OCI-M1 (cell line): ENCODE data around the gene SH3PXD2B.
A peak's percentile ranks its signal among the peaks of the same experiment; 100 is the strongest.
"Not testable (repeated sequence)": the region's sequence is repeated elsewhere in the genome, so short reads cannot be mapped to it uniquely, and the experiment has no call there.

Experiments
- DNase-seq: peaks from one replicate; lab custom pipeline; 2025; lab: John Stamatoyannopoulos, UW

SH3PXD2B gene

DNA sequence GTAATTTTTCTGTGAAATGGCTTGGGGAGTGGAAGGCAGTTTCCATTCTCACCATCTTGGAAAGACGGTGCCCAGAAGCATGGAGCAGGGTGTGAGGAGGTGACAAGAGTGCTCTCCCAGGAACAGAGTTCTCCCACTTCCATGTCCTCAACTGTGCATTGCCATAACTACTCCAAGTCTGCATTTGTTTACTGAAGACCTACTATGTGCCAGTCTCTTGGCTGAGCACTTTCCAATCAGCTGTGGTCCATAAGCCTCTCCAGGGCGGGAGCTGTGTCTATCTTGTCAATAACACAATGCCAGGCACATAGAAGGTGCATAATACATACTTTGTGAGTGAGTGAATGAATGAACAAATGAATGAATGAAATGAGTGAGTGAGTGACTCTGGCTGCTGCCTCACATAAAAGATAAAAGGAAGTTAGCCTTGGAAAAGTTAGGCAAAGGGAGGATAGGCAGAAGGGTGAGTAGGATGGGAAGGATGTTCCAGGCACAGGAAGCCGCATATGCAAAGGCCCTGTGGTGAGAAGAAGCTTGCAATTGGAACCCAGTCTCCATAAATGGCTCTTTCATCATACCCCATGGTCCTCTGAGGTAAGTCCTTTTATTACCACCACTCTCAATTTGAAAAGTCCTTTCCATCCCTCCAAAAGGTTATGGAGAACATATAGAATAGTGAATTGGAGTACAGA, 31.3 kb upstream of the SH3PXD2B start:
- no peak for DNase-seq

DNA sequence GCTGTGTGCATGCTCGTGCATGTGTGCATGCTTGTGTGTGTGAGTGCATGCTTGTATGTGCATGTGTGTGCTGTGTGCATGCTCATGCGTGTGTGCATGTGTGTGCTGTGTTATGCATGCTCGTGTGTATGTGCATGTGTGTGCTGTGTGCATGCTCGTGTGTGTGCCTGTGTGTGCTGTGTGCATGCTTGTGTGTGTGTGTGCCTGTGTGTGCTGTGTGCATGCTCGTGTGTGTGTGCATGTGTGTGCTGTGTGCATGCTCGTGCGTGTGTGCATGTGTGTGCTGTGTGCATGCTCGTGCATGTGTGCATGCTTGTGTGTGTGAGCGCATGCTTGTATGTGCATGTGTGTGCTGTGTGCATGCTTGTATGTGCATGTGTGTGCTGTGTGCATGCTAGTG, 30.3 kb upstream of the SH3PXD2B start:
- no peak for DNase-seq

- DNase-seq: no peak
These were observed 28.1 kb upstream of the SH3PXD2B start for GRCh38 chr5:172482156-172483020.

DNA sequence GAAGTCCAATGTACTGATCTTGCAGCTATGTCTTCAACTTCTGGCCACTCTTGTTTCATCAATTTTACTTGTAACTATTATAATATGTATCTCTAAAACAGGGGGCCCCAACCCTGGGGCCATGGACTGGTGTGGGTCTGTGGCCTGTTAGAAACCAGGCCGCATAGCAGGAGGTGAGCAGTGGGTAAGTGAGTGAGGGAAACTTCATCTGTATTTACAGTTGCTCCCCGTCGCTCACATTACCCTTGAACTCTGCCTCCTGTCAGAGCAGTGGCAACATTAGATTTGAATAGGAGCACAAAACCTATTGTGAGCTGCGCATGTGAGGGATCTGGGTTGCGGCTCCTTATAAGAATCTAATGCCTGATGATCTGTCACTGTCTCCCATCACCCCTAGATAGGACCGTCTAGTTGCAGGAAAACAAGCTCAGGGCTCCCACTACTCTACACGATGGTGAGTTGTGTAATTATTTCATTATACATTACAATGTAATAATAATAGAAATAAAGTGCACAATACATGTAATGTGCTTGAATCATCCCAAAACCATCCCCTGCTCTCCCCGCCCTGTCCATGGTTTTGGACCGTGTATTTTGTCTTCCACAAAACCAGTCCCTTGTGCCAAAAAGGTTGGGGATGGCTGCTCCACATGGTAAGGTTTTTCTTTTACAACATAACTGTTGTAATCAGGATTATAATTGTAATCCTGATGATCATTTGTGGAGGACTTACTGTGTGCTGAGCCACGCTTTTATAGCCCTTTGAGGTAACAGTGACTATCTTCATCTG, 26.9 kb upstream of the SH3PXD2B start:
- DNase-seq: no peak

DNA sequence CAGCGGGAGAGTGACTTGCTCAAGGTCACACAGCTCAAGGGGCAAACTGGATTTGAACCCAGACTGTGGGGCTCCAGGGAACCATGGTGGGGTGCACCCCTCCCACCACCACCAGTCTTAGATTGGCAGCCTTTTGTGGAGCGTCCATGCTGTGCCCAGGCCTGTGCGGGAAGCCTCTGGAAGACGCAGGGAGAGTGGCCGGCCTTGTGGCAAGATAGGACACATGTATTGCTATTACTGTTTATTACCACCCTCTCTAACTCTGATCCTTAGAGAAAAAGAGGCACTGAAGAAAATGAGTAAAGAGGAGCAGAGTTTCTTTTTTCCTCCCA, 25.4 kb upstream of the SH3PXD2B start:
- DNase-seq: no peak

GRCh38 chr5:172479034-172479783, 24.9 kb upstream of the SH3PXD2B start:
- DNase-seq: peak; percentile 91

DNA sequence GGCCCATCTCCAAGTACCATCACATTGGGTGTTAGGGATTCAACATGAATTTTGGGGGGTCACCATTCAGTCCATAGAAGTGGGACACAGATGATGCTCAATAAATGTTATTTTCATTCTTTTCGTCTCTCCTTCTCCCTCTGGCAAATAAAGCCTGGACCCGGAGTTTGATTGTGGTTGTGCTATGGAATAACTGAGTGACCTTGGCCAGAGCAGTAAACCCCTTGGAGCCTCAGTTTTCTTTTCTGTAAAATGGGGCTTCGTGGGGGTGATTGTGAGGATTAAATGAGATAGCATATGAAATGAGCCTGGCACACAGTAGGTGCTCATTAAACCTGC, 24.3 kb upstream of the SH3PXD2B start:
- DNase-seq: not testable (repeated sequence)

DNA sequence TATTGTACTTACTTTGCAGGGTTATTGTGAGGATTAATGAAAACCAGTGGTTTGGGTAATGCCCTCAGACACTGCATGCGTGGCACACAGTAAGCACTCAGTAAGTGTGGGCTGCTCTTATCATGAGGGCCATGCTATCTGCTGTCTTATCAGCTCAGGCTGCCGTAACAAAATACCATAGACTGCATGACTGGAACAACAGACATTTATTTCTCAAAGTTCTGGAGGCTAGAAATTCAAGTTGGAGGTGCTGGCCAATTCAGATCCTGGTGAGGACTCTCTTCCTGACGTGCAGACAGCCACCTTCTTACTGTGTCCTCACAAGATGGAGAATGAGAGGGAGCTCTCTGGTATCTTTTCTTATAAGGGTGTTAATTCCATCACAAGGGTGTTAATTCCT, 23.9 kb upstream of the SH3PXD2B start:
- no peak for DNase-seq

DNA sequence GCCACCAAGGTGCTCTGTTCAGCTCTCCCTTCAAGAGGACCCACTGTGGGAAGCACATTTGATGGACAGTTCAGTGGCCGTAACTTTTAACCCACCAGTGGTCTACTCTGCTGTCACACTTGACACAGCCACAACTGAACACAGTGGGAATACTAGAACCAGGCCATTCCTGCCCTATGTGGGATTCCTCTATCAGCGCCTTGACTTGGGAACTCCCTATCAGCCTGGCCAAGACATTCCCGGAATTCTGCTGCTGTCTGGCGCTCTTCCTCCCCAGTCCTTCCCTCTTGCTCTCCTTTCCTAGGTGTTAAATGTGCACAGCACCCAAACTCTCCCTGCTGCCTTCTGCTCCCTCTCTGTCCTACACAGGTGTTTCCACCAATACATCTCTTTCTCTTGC, 23.1 kb upstream of the SH3PXD2B start:
- no peak for DNase-seq

DNA sequence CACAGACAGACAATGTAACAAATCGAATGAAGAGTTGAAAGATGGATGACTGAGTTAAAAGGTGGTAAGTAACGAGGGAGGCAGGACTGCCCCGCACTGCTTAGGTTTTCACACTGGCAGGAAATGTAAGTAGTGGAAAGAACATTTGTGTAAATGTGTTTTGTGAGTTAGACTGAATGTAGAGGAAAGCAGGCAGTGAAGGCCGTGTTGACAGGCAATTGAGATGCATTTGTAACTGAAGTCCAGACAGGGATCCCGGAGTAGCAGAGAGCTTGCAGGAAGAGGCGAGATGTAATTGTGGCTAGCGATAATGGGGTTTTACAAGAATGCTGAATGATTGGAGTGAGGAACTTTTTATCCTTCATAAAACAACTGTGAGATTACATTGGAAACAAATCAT, 20.0 kb upstream of the SH3PXD2B start:
- DNase-seq: no peak

DNA sequence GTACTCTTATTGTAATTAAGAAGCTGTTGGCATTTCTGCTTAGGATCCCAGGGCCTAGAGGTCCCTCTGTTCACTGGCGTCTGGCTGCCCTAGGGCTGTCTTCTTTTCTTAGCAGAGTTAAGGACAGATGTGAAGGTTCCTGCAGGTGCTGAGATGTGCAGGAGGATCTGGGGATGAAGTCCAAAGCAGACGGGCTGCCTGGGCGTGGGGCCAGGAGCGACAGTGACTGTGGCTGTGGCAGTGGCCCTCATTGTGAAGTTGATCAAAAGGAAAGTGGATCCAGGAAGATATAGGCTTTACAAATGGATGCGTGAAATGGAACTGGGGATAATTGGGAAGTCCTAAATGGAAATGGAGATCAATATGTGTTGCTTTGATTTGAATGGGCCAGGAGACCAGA, 19.1 kb upstream of the SH3PXD2B start:
- DNase-seq: no peak

- no peak for DNase-seq
These were observed 15.4 kb upstream of the SH3PXD2B start for GRCh38 chr5:172469697-172470096.

- DNase-seq: no peak
These were observed 11.7 kb upstream of the SH3PXD2B start for GRCh38 chr5:172466062-172466461.

GRCh38 chr5:172463031-172463430, 8.7 kb upstream of the SH3PXD2B start:
- DNase-seq: no peak

- DNase-seq: no peak
These were observed 5.4 kb upstream of the SH3PXD2B start for GRCh38 chr5:172459783-172460165.

DNA sequence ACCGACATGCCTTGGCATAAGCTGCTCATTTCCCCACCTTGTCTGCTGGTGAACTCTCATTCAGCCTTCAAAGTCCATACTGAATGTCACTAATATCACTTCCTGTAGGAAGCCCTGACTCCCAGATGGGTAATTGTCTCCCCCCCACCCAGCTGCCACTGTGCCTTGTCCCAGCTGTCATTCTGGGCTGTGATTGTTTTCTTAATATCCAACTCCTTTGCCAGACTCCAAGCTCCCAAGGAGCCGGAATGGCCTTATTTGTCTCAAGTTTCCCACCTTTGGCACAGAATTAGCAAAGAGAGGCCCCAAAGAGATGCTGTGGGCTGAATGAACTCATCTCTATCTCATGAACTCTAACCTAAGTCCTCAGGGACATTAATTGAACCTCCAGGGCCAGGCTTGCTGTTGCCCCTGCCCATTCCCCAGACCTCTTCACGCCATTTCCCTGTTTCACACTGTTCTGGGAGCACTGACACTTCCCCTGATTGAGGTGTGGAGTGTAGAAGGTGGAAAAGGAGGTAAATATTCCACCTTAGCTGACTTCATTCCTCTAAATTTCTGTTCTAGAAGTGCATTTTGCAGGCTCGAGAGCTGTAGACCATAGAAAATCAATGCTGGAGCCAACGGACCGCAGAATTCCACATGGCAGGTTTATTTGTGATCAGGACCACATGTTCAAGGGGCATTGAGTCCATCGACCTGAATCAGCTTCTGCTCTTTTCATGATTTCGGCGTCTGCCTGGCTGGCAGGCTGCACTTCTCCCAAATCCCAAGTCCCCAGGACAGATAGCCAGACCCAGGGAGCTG, 4.9 kb upstream of the SH3PXD2B start:
- DNase-seq: no peak

- DNase-seq: no peak
These were observed 1.9 kb upstream of the SH3PXD2B start for GRCh38 chr5:172456076-172456722.

DNA sequence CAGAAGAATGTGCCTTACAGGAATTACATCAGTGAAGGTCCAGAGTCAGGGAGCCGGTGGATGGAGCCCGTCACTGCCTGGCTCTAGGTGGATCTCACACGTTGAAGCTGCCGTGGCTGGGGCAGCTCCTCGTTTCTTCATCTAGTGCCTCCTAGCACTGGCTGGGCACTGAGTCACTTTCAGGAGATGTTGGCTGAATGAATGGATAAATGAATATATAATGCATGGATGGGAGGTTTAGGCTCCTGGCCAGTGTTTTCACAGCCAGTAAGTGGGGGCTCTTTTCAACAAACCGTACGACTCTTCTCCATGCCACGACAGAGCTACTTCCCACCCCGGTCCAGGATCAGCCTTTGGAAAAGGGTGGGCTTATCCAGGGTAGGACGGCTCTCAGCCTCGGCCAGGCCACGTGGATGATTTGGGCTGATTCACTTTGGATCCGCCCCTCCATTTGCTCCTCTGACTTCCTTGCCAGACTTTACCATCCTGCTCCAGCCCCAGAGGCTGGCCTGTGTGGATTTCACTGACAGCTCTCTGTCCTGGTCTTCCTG, 1.3 kb upstream of the SH3PXD2B start:
- DNase-seq: no peak

- DNase-seq: no peak
These were observed 709 bp upstream of the SH3PXD2B start for GRCh38 chr5:172455087-172455381.

GRCh38 chr5:172453986-172454357, 353 bp downstream of the SH3PXD2B start:
- no peak for DNase-seq
